Loucy (cell line): ENCODE data around the gene DGCR8.

Experiments
- H2AFZ ChIP-seq: fragments of 200-600 bp; sonication (generic); 2 replicates; pipeline ENCODE4 v1.6.0; 2016; ENCODE audit warnings: antibody characterized with exemption, mild to moderate bottlenecking, low read length, moderate library complexity
- H3F3A ChIP-seq: fragments of 200-600 bp; 2 replicates; pipeline ENCODE4 v1.6.0; 2016; ENCODE audit warnings: antibody characterized with exemption, low read depth, mild to moderate bottlenecking
- H3K27me3 ChIP-seq: fragments of 200-600 bp; sonication (generic); 2 replicates; pipeline ENCODE4 v1.6.1; 2014; ENCODE audit warnings: low read length, mild to moderate bottlenecking; ENCODE audit not compliant: insufficient read depth, poor library complexity, severe bottlenecking
- H3K36me3 ChIP-seq: fragments of 200-600 bp; sonication (generic); 2 replicates; pipeline ENCODE4 v1.6.1; 2016; ENCODE audit warnings: low read length; ENCODE audit not compliant: insufficient read depth
- H3K4me1 ChIP-seq: fragments of 200-600 bp; sonication (generic); 2 replicates; pipeline ENCODE4 v1.5.1; 2014; ENCODE audit warnings: low read length, mild to moderate bottlenecking; ENCODE audit not compliant: insufficient read depth, poor library complexity, severe bottlenecking
- H3K4me2 ChIP-seq: fragments of 200-600 bp; sonication (generic); 2 replicates; pipeline ENCODE4 v1.6.0; 2014; ENCODE audit warnings: antibody characterized with exemption, low read length, low read depth, mild to moderate bottlenecking; ENCODE audit not compliant: poor library complexity, severe bottlenecking
- H3K4me3 ChIP-seq: fragments of 200-600 bp; sonication (generic); 2 replicates; pipeline ENCODE4 v1.5.1; 2014; ENCODE audit warnings: low read length, mild to moderate bottlenecking, mixed read lengths; ENCODE audit not compliant: poor library complexity, severe bottlenecking
- H3K79me2 ChIP-seq: fragments of 200-600 bp; sonication (generic); 2 replicates; pipeline ENCODE4 v1.6.1; 2014; ENCODE audit warnings: low read length; ENCODE audit not compliant: insufficient read depth
- H3K9ac ChIP-seq: fragments of 200-600 bp; sonication (generic); 2 replicates; pipeline ENCODE4 v1.6.0; 2014; ENCODE audit warnings: mild to moderate bottlenecking, low read depth, low read length, moderate library complexity; ENCODE audit not compliant: poor library complexity, severe bottlenecking
- H3K9me2 ChIP-seq: fragments of 200-600 bp; sonication (generic); replicated peaks from 2 replicates; pipeline ENCODE4 v1.6.1; 2016; ENCODE audit warnings: low read depth, low read length, mixed read lengths
- H3K9me3 ChIP-seq: fragments of 200-600 bp; sonication (generic); 2 replicates; pipeline ENCODE4 v1.6.1; 2014; ENCODE audit warnings: mild to moderate bottlenecking, antibody characterized with exemption, low read length, low read depth; ENCODE audit not compliant: insufficient read depth
- H4K20me1 ChIP-seq: fragments of 200-600 bp; sonication (generic); 2 replicates; pipeline ENCODE4 v1.6.0; 2014; ENCODE audit warnings: antibody characterized with exemption, low read length, mild to moderate bottlenecking; ENCODE audit not compliant: insufficient read depth, poor library complexity, severe bottlenecking
- CTCF ChIP-seq: fragments of 200-600 bp; sonication (generic); conservative IDR thresholded peaks from 2 replicates; pipeline ENCODE4 v1.5.1; 2014; ENCODE audit warnings: mild to moderate bottlenecking, antibody characterized with exemption, low read length
- EZH2phosphoT487 ChIP-seq: fragments of 200-600 bp; IDR thresholded peaks from 2 replicates; pipeline ENCODE4 v1.6.1; 2018; ENCODE audit warnings: antibody characterized with exemption, mild to moderate bottlenecking, moderate library complexity, borderline replicate concordance

DGCR8 gene

GRCh38 chr22:20086101-20086599, 6.1 kb downstream of the DGCR8 start:
- no peak overlapping the region for H3K4me3 ChIP-seq
- H4K20me1 ChIP-seq, result peaks cover 91% of the 10 kb centered on the region
- H2AFZ ChIP-seq, result no peak overlapping the region
- H3K79me2 ChIP-seq, result peaks cover 95% of the 10 kb centered on the region
- no peaks in the 10 kb centered on the region for H3K27me3 ChIP-seq
- no peak overlapping the region for H3K9ac ChIP-seq
- H3K4me1 ChIP-seq, result peaks cover 33% of the 10 kb centered on the region
- TF ChIP-seq CTCF, result no peak
- TF ChIP-seq EZH2phosphoT487, result no peak
- no peaks in the 10 kb centered on the region for H3K9me3 ChIP-seq
- H3K4me2 ChIP-seq, result no peak overlapping the region
- H3K36me3 ChIP-seq, result peaks cover 57% of the 10 kb centered on the region
- H3K9me2 ChIP-seq, result no peaks in the 10 kb centered on the region
- H3F3A ChIP-seq, result no peaks in the 10 kb centered on the region; the same call in 1 of the 2 replicates

- no peak overlapping the region for H2AFZ ChIP-seq
- H3K4me2 ChIP-seq, result no peak overlapping the region
- TF ChIP-seq EZH2phosphoT487 (no peak), CTCF (no peak)
- no peaks in the 10 kb centered on the region for H3K9me3 ChIP-seq
- no peaks in the 10 kb centered on the region for H3K27me3 ChIP-seq
- H3K9me2 ChIP-seq, result no peaks in the 10 kb centered on the region
- peaks cover 85% of the 10 kb centered on the region for H4K20me1 ChIP-seq
- no peaks in the 10 kb centered on the region; the same call in 1 of the 2 replicates for H3F3A ChIP-seq
- peaks cover 63% of the 10 kb centered on the region for H3K36me3 ChIP-seq
- H3K9ac ChIP-seq, result no peak overlapping the region
- peaks cover 27% of the 10 kb centered on the region for H3K4me1 ChIP-seq
- peaks cover 88% of the 10 kb centered on the region for H3K79me2 ChIP-seq
- no peak overlapping the region for H3K4me3 ChIP-seq
Observed at GRCh38 chr22:20086763-20087162, 6.7 kb downstream of the DGCR8 start.

- peaks cover 80% of the 10 kb centered on the region for H3K79me2 ChIP-seq
- H3K4me2 ChIP-seq, result no peak overlapping the region
- H3K4me3 ChIP-seq, result no peak overlapping the region
- no peaks in the 10 kb centered on the region for H3K9me2 ChIP-seq
- H3K9ac ChIP-seq, result no peak overlapping the region
- H3K36me3 ChIP-seq, result peaks cover 71% of the 10 kb centered on the region
- no peak overlapping the region for H2AFZ ChIP-seq
- H3F3A ChIP-seq, result no peaks in the 10 kb centered on the region; the same call in 1 of the 2 replicates
- no peaks in the 10 kb centered on the region for H3K27me3 ChIP-seq
- no peak for TF ChIP-seq EZH2phosphoT487
- TF ChIP-seq CTCF, result no peak
- H3K9me3 ChIP-seq, result no peaks in the 10 kb centered on the region
- peaks cover 27% of the 10 kb centered on the region for H3K4me1 ChIP-seq
- H4K20me1 ChIP-seq, result peaks cover 79% of the 10 kb centered on the region
Observed at GRCh38 chr22:20087319-20088262, 7.5 kb downstream of the DGCR8 start.
